Uterus (tissue), 2 donors: Measurements from ENCODE around the gene LIPI.

ENCODE experiments used
- POLR2A ChIP-seq, 2 donors: fragments of 450-650 bp; IDR thresholded peaks; one replicate each; pipeline ENCODE4 v1.6.1; 2016; ENCODE audit warnings: antibody characterized with exemption in 2 of 2, mild to moderate bottlenecking in 1 of 2, moderate library complexity in 1 of 2
- TF ChIP-seq, protein P1 (sequence below), 4 experiments: fragments of 200-600 bp in 2 of 4; fragments of 450-650 bp in 2 of 4; sonication (generic) in 2 of 4; IDR thresholded peaks; one replicate each; pipeline ENCODE4 v1.5.1; 2016 to 2019; ENCODE audit warnings: antibody characterized with exemption in 4 of 4, mild to moderate bottlenecking in 2 of 4, moderate library complexity in 1 of 4

DNA sequence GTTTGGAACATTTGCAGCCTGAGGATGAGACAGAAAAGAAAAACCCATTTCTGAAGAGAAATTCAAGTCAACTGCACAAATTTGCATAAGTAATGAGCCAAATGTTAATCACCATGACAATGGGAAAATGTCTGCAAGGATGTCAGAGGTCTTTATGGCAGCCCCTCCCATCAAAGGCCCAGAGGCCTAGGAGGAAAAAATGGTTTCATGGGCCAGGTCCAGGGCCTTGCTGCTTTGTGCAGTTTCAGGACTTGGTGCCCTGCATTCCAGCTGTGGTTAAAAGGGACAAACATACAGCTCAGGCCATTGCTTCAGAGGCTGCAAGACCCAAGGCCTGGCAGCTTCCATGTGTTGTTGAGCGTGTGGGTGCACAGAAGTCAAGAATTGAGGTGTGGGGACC is 18.6 kb upstream of the LIPI start:
- TF ChIP-seq POLR2A (IDR thresholded peaks at IDR 0.05) = no peak
- TF ChIP-seq, protein P1, sequence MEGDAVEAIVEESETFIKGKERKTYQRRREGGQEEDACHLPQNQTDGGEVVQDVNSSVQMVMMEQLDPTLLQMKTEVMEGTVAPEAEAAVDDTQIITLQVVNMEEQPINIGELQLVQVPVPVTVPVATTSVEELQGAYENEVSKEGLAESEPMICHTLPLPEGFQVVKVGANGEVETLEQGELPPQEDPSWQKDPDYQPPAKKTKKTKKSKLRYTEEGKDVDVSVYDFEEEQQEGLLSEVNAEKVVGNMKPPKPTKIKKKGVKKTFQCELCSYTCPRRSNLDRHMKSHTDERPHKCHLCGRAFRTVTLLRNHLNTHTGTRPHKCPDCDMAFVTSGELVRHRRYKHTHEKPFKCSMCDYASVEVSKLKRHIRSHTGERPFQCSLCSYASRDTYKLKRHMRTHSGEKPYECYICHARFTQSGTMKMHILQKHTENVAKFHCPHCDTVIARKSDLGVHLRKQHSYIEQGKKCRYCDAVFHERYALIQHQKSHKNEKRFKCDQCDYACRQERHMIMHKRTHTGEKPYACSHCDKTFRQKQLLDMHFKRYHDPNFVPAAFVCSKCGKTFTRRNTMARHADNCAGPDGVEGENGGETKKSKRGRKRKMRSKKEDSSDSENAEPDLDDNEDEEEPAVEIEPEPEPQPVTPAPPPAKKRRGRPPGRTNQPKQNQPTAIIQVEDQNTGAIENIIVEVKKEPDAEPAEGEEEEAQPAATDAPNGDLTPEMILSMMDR (IDR thresholded peaks at IDR 0.05) = no peak
